ENCODE data around the gene PDSS2.
A peak's percentile ranks its signal among the peaks of the same experiment; 100 is the strongest.
"Not testable (repeated sequence)": the region's sequence is repeated elsewhere in the genome, so short reads cannot be mapped to it uniquely, and the experiment has no call there.

Gene PDSS2, protein sequence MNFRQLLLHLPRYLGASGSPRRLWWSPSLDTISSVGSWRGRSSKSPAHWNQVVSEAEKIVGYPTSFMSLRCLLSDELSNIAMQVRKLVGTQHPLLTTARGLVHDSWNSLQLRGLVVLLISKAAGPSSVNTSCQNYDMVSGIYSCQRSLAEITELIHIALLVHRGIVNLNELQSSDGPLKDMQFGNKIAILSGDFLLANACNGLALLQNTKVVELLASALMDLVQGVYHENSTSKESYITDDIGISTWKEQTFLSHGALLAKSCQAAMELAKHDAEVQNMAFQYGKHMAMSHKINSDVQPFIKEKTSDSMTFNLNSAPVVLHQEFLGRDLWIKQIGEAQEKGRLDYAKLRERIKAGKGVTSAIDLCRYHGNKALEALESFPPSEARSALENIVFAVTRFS

DNA sequence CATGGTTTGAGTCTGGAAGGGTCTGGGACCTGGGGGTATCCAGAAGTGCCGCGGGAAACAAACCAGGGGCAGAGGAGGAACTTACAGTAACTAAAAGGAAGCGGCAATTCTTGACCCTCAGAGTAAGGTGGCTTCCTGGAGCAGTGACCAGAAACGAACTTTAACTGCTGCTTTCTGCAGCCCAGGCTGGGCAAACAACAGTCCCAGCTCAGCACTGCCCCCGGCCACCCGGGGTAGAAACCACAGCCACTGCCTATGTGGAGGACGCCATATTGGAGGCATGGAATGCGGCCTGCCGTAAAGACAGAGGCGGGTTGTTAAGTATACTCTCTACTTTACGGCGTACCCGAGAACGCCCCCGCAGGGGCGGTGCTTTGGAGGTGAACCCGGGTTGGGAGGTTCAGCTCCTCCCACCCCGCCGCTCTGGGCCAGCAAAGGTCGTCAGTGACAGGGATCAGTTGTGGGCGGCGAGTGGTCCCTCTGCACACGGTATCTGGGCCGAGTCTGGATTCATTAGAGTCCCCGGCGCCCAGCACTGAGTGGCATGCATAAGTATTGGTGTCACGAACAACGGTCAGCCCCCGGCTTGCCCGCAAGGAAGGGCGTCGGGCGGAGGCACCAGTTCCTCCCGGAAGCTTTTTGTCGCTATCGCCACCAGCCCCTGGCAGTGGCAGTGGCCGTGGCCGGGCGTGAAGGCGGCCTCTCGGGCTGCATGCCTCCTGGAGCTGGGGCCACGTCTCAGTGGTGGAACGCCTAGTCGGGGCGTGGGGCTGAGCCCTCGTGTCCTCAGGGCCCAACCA, at the start of gene PDSS2:
Gene PDSS2 (minus strand): TSS at position 282 of the 800 bp plus-strand sequence. CDS start 279 bp downstream, at position 3.
- DNase-seq (ENCODE audit: low read depth, low spot score): peak; percentile 97

DNA sequence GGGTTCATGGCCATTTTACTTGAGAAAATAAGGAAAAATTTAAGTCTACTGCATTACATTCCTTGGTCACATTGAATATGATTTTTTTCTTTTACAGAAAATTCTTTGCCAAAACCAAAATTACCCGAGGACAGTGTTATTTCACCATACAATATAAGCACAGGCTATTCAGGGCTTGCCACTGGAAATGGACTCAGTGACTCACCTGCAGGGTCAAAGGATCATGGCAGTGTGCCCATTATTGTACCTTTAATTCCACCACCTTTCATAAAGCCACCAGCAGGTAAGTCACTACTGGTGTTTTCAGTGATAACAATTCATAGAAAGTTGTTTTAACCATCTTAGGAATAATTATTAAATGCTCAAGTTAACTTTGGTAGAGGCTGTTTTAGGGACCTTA, 46.8 kb upstream of the PDSS2 start:
- no peak for DNase-seq (ENCODE audit: low read depth, low spot score)

DNA sequence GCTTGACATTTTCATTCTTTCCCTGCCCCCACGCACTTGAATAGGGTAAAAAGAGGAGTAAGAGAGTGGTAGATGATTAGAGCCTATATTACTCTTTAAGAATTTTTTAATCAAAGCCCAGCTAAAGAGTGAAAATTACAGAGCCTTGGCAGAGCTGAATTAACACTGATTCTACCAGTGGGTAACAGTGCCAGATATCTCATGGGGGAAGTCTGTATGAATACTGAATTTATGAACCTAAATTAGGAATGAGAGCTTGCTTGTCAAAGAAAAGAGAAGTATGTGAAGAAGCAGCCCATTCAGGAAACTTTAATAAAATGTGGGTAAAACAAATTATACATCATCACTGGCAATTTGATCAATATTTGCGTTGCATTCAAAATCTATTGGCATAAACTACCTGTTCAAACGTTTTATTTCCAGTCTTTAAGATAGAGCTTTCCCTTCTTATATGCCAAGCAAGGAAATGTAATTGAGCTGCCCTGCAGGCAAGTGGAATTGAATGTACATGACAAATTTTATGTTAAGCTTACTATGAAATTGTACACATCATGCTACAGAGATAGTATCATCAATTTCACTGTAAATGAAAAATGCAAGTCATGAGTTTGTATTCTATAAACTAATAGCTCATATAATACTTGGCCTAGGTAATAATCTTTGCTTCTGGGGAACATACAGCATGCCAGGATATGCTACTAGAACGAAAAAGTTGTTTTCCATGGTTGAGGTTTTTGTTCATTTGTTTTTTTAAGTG, 45.1 kb upstream of the PDSS2 start:
- no peak for DNase-seq (ENCODE audit: low read depth, low spot score)

DNA sequence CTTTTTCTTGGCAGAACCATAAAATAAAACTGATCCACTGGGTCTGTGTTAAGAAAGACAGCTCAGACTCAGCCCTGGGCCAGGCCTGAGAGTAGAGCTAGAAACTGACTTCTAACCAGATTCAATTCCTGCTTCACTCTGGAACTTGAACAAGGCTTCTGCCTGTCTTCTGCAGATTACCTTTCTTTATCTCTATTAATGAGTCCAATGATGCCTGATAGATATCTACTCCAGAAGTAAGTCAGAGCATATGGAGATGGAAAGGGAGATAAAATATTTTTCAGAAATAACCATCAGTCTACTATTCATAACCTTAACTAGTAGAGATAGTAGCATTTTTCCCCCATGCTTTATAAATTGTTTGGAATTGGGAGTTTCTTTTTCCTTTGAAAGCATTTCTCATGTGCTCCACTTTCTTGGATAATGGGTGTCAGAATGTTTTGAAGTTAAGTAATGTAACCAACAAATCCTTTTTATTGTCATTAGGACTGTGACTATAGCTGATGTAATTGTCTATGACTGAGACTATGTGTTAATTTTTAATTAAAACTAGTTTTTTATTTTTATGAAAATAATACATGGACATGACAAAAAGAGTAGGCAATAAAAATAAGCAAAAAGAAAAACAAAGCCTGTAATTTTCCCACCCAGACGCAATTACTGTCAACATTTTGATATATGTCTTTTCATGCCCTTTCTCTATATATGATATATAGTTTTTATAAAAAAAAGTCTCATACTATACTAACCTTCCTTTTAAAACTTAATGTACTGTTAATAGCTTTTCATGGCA, 37.7 kb upstream of the PDSS2 start:
- no peak for DNase-seq (ENCODE audit: low read depth, low spot score)

DNA sequence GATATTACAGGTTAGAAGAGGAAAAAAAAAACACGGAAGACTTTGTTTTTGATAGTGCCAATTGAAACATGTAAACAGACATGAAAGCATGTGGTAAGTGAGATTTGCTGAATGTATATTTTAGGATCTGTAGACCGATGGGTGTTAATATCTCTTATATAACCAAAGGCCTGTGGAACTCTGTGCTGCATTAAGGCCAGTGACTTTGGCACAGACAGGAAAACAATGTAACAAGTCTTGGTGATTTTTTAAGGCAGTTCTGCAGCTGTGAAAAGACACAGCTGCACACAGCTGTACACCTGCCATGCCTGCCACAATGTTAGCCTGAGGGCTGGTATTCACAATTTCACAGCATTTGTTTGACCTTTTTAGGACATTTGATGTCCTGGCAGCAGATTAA, 36.6 kb upstream of the PDSS2 start:
- DNase-seq (ENCODE audit: low read depth, low spot score): no peak

DNA sequence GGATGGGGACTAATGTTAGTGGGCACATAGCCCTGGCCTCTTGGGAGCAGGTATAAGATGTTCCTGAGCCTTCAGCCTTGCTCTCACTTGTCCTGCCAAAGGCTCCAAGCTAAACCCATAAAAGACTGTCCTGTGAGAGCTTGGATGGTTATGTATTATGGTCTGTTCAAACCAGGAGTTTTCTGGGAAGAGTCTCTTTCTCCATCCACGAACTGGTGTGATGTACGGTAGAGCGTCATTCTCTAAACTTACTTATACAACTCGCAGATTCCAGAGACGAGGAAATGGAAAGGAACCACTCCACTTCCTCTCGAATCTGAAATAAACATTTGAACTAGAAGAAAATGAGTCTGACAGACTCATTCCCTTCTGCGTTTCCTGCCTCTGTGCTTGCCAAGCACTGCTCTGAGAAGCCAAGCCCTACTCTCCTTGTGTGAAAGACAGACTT, 35.9 kb upstream of the PDSS2 start:
- no peak for DNase-seq (ENCODE audit: low read depth, low spot score)

DNA sequence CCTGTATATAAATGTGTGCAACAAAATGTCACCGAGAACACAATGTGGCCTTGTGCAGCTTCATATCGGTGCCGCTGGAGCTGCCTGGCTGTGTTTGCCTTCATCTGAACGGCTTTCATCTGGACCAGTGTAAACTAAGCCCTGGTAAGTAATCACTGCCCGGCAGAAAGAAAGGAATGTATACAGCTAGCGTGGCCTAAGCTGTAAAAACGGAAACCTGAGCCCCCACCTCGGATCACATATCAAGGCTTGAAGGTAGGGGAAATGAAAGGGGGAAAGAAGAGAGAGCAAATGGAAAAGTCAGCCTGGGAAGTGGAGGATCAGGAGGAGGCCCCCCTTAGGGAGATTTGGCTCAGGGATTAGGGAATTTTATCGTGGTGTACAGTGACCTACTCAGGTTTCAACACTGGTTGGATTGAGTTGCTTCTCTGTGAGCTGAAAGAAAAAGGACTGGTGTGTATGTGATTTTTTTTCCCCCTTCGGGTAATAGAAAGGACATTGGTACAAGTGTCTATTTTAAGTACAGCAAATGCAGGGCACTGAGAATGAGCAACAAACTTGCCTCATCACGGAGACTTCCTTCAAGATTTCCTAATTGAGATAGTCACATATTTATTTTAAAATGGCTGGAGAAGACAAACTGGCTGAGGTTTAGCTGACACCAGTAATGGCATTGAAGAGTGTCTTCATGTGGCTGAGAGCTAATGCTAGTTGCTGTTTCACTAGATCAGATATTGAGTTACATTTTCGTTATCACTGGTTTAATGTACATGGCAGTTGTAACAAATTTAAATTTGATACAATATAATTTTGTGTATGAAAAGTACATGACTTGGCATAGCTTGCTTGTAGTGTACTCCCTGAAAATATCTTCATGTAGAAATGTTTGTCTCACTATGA, 34.0 kb upstream of the PDSS2 start:
- no peak for DNase-seq (ENCODE audit: low read depth, low spot score)

DNA sequence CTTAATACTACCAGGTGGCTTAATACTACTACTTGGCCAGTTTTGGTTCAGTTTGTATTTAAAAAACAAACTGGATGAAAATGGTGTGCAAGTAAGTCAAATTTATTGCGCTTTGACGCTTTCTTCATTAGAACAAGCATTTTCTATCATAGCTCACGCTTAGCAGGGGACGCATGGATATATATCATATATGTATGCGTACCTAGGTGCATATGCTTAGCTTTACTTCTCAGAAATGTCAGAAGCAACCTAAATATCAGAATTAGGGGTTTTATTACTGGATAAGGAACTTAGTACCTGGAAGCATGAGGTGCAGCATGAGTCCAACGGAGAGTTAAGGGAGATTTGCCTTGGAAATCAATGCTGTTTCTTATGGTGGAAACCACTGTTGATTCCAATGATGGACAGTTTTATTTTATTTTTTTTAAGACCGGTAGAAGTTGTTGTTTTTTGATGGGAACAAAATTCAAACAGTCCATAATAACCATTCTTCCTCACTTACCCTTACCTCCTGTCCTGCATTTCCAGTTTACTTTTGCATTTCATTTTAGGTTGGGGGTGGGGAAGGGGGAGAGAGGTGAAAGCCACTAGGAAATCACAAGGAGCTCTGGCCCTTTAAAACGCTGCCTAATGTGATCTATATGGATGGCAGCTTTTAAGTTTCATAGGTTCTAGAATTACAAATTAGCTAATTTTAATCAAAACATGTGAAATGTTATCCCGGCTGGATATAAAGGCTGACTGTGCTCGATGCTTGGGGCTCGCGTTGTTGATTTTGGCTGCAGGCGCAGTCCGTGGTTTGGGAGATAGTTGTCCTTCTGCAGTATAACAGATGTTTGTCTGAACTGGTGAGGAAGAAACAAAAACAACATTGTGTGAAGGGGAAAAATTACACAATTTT, 32.6 kb upstream of the PDSS2 start:
- no peak for DNase-seq (ENCODE audit: low read depth, low spot score)

DNA sequence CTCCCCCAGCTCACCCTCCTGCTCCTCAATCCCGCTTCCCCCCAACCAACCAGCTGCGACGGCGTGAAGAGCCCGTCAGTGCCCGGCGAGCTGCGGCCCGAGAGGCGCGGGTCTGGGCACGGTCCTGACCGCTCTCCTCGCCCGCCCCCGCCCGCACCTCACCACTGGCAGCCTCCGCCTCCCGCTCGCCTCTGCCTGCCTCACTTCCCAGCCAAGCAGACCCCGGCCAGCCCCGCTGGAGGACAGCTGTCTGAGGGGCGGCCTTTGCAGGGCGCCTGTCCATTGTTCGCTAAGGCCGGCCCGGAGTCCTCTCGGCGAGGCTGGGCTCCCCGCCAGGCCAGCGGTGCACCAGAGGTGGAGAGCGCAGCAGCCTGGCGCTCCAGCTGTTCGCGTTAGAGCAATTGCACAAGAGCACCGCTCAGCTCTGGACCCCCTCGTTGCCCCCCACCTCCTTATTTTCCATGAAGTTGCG, 31.8 kb upstream of the PDSS2 start:
- DNase-seq (ENCODE audit: low read depth, low spot score): no peak

DNA sequence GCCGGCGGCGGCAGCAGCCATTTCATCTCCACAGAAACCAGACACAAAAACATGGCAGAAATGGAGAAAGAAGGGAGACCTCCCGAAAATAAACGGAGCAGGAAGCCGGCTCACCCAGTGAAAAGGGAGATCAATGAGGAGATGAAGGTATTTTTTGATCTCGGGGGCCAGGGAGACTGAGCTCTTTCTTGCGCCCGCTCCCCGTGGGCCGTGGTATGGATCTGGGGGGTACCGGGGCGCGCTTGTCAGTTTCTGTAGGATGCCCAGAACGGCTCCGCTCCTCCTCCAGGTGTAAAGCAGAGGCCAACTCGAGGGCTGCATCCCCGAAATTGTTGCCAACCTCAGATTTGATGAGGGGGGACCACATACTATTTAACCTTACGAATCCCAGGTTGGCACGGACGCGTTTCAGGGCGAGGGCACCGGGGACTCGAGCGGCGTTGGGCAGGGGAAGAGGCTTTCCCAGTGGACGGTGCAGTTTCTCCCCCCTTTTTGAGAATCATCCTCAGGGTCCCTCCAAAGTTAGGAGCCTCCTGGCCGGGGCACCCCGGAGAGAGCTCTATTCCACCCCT, 31.3 kb upstream of the PDSS2 start:
- no peak for DNase-seq (ENCODE audit: low read depth, low spot score)

DNA sequence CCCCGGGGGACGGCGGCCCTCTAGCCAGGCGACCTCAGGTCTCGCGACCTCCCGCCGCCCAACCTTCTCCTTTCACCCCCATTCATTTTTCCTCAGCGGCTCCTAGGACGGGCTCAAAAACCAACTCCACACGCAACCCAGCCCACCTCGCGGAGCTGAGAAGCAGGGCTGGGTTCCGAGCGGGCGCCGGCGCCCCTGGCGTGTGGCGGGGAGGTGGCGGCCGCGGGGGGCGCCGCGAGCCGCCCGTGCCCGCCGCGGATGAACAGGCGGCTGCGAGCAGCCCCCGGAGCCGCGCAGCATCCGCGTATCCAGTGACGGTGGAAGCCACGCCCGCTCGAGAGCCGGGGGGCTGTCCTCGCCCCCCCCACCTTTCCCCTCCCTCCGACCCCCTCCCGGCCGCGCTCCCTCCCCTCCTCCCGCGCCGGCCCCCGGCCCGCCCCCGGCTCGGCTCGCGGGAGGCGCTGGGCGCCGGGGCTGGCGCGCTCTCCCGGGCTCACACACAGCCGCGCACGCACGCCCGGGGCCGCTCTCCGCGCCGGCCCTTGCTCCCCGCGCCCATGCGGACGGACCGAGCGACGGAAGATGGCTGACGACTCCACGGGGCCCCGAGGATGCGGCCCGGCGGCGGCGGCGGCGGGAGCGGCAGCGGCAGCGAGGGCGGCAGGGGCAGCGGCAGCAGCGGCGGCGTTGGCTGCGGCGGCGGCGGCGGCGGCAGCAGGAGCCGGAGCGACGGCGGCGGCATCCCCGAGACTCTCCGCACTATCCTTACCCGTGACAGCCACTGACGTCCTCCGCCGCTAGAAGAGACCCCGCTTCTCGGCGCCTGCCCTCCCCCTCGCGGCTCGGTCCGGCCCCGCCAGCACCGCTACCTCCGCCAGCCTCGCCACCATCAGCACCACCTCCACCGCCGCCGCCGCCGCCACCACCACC, 30.5 kb upstream of the PDSS2 start, which contains the start of gene SOBP:
Gene SOBP (plus strand): TSS at position 482 of the 930 bp plus-strand sequence. CDS start 500 bp downstream, outside the sequence.
- DNase-seq (ENCODE audit: low read depth, low spot score): peak; percentile 40

DNA sequence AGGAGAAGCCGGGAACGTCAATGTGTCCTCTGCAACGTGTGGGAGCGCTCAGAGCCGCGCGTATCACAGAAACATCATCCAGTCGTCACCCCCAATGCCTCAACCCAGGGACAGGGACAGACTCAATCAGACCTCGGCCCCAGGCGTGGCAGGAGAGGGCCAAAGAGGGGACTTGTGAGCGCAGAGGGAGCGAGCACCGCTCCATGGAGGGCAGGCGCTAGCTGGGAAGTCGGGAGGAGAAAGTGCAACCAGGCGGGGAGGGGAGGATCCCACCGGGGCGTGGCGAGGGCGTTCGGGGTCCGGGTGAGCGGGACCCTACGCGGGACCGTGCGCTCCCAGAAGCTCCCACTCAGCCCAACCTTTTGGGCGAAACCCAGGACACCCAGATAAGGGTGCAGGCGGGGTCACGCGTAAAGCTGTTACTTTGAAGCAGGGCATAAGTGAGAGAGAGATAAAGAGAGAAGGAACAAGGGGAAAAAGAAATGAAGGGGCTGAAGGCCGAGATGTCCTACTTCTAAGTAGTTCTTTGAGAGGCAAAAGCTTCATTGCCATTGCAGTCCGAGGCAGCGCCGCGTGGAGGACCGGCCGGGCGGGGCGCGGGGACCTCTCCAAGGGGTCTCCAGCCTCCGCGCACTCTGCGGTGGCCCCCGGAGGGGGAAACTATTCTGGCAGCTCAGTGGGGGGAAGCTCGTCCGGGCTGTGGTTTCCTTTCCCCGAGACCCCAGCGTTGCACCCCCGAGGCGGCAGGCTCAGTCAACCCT, 29.7 kb upstream of the PDSS2 start:
- DNase-seq (ENCODE audit: low read depth, low spot score): no peak

DNA sequence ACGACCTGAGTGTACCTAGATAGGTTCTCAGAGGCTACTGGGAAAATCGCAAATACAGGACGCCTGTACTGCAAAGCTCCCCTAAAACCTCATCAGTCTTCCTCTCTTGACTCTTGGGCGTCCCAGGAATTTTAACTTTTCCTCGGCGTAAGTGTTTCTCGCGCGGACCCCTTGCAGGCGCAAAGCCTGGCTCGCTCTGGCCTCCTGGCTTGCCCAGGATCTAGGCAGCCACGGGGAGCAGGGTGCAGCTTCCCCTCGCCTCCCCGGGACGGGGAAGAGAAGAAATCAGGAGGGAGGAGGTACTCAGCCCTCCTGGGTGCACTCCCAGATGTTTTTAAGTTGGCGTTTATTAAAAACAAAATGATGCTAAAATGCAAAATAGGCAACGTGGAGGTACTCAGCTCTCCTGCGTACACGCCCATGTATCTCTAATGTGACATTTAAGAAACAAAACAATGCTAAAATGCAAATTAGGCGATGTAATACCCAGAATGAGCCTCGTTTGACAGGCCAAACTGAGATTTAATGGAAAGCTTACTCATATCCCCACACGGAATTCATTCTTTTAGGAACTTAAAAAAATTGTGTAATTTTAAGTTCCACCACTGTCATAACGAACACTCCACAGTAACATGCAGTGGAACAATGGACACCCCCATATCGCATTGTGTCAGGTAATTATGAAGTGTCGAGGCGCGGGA, 29.0 kb upstream of the PDSS2 start:
- no peak for DNase-seq (ENCODE audit: low read depth, low spot score)

DNA sequence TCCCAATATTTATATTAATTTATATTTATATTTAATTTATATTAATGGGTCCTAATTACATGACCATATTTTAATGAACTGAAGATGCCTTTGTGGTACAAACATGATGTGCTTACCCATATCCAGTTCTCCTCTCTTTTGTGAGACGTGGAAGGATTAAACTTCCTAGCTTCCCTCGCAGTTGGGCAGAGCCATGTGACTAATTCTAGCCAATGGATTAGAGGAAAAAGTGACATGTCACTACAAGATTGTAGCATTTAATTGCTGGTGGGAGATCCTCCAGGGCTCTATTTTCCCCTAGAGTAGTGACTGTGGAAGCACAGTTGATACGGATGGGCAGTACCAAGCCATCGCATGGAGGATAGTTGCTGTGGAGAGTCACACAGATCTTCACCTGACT, 25.8 kb upstream of the PDSS2 start:
- DNase-seq (ENCODE audit: low read depth, low spot score): no peak

DNA sequence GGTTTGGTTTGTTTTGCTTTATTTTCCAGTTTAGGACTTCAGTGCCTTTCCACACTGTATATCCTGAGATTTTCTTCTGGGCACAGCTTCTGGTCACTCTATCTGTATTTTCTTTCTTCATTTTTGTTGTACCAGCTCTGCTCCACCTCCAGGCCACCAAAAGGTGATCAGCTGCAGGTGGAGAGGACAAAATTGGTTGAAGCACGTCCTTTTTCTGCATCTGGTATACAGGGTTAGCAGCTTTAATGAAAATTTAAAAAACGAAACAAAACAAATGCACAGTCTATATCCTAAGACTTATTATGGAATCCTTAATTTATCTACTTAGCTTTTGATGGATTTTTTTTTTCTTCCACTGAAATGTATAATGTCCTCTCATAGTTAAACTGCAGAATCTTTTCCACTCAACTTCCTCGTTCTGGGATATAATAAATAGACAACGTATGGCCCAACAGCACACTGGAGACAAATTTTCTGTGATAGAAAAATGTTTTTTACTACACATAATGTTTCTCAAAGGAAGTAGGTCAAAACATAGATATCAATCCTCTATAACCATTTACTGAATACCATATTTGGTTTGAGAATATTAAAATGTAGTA, 19.8 kb upstream of the PDSS2 start:
- DNase-seq (ENCODE audit: low read depth, low spot score): no peak

DNA sequence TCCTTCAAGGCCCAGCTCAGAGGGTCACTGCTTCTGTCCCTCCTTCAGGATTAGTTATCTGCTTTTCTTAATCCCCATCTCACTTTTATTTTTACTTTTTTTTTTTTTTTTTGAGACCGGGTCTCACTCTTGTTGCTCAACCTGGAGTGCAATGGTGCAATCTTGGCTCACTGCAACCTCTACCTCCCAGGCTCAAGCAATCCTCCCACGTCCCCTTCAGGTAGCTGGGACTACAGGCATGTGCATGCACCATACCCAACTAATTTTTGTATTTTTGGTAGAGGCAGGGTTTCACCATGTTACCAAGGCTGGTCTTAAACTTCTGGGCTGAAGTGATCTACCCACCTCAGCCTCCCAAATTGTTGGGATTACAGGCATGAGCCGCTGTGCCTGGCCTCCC, 16.5 kb upstream of the PDSS2 start:
- not testable (repeated sequence) for DNase-seq (ENCODE audit: low read depth, low spot score)
